ENCODE results near the gene CLDN7.

- TF ChIP-seq, protein P1, sequence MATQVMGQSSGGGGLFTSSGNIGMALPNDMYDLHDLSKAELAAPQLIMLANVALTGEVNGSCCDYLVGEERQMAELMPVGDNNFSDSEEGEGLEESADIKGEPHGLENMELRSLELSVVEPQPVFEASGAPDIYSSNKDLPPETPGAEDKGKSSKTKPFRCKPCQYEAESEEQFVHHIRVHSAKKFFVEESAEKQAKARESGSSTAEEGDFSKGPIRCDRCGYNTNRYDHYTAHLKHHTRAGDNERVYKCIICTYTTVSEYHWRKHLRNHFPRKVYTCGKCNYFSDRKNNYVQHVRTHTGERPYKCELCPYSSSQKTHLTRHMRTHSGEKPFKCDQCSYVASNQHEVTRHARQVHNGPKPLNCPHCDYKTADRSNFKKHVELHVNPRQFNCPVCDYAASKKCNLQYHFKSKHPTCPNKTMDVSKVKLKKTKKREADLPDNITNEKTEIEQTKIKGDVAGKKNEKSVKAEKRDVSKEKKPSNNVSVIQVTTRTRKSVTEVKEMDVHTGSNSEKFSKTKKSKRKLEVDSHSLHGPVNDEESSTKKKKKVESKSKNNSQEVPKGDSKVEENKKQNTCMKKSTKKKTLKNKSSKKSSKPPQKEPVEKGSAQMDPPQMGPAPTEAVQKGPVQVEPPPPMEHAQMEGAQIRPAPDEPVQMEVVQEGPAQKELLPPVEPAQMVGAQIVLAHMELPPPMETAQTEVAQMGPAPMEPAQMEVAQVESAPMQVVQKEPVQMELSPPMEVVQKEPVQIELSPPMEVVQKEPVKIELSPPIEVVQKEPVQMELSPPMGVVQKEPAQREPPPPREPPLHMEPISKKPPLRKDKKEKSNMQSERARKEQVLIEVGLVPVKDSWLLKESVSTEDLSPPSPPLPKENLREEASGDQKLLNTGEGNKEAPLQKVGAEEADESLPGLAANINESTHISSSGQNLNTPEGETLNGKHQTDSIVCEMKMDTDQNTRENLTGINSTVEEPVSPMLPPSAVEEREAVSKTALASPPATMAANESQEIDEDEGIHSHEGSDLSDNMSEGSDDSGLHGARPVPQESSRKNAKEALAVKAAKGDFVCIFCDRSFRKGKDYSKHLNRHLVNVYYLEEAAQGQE (IDR thresholded peaks at IDR 0.05): no peak
- TF ChIP-seq, protein P2, sequence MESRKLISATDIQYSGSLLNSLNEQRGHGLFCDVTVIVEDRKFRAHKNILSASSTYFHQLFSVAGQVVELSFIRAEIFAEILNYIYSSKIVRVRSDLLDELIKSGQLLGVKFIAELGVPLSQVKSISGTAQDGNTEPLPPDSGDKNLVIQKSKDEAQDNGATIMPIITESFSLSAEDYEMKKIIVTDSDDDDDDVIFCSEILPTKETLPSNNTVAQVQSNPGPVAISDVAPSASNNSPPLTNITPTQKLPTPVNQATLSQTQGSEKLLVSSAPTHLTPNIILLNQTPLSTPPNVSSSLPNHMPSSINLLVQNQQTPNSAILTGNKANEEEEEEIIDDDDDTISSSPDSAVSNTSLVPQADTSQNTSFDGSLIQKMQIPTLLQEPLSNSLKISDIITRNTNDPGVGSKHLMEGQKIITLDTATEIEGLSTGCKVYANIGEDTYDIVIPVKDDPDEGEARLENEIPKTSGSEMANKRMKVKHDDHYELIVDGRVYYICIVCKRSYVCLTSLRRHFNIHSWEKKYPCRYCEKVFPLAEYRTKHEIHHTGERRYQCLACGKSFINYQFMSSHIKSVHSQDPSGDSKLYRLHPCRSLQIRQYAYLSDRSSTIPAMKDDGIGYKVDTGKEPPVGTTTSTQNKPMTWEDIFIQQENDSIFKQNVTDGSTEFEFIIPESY (IDR thresholded peaks at IDR 0.05): no peak
- no peak for TF ChIP-seq YY1 (IDR thresholded peaks at IDR 0.05)
- no peak for TF ChIP-seq TAF1 (conservative IDR thresholded peaks at IDR 0.05)
- no peak for TF ChIP-seq CTCF (IDR thresholded peaks at IDR 0.05; ENCODE audit: low read depth, low read length, missing input control)
- TF ChIP-seq SP1 (IDR thresholded peaks at IDR 0.05): no peak
- no peak for TF ChIP-seq GABPA (IDR thresholded peaks at IDR 0.05 in 1 of 2, conservative IDR thresholded peaks at IDR 0.05 in 1 of 2)
- no peak for TF ChIP-seq RAD21 (IDR thresholded peaks at IDR 0.05)
- TF ChIP-seq JUND (IDR thresholded peaks at IDR 0.05): no peak
- TF ChIP-seq RXRA (IDR thresholded peaks at IDR 0.05): no peak
- TF ChIP-seq MAX (IDR thresholded peaks at IDR 0.05): no peak
- TF ChIP-seq HNF4A (conservative IDR thresholded peaks at IDR 0.05): no peak
- no peak for TF ChIP-seq FOXA1 (IDR thresholded peaks at IDR 0.05)
Observed at GRCh38 chr17:7254511-7254910, 7.8 kb downstream of the CLDN7 start.

Data from liver (tissue), 3 donors.